Mucosa of stomach (tissue), 1 donor: ENCODE measurements around the gene LRP3.

ENCODE experiments used
- H3K27me3 ChIP-seq: one replicate; pipeline ENCODE4 v1.7.0; 2013; ENCODE audit warnings: mild to moderate bottlenecking, low read length; ENCODE audit not compliant: control insufficient read depth, insufficient read depth
- H3K36me3 ChIP-seq: one replicate; pipeline ENCODE4 v1.7.0; 2013; ENCODE audit warnings: low read length; ENCODE audit not compliant: control insufficient read depth, insufficient read depth
- H3K4me1 ChIP-seq: one replicate; pipeline ENCODE4 v1.7.0; 2013; ENCODE audit warnings: mild to moderate bottlenecking, low read length; ENCODE audit not compliant: control insufficient read depth, insufficient read depth
- H3K4me3 ChIP-seq: one replicate; pipeline ENCODE4 v1.7.0; 2013; ENCODE audit warnings: low read length
- H3K9ac ChIP-seq: one replicate; pipeline ENCODE4 v1.7.0; 2013; ENCODE audit warnings: mild to moderate bottlenecking, low read length, moderate library complexity
- H3K9me3 ChIP-seq: one replicate; pipeline ENCODE4 v1.7.0; 2013; ENCODE audit warnings: mild to moderate bottlenecking, low read length, moderate library complexity; ENCODE audit not compliant: control insufficient read depth
- donor health status: Pancreatic carcinoma.

LRP3 gene

GRCh38 chr19:33248553-33248953 lies 54.4 kb downstream of the LRP3 start:
- H3K9ac ChIP-seq: no peak overlapping the region
- no peaks in the 10 kb centered on the region for H3K9me3 ChIP-seq
- no peak overlapping the region for H3K4me3 ChIP-seq
- H3K27me3 ChIP-seq: no peaks in the 10 kb centered on the region
- H3K4me1 ChIP-seq: no peaks in the 10 kb centered on the region
- no peaks in the 10 kb centered on the region for H3K36me3 ChIP-seq

- Histone ChIP-seq H3K4me3 (no peak overlapping the region), H3K9ac (no peak overlapping the region), H3K9me3 (no peaks in the 10 kb centered on the region), H3K4me1 (no peaks in the 10 kb centered on the region), H3K27me3 (no peaks in the 10 kb centered on the region), H3K36me3 (no peaks in the 10 kb centered on the region)
These were observed 55.0 kb downstream of the LRP3 start for GRCh38 chr19:33248954-33249613.

- H3K4me1 ChIP-seq: no peaks in the 10 kb centered on the region
- no peak overlapping the region for H3K9ac ChIP-seq
- H3K27me3 ChIP-seq: no peaks in the 10 kb centered on the region
- H3K36me3 ChIP-seq: no peaks in the 10 kb centered on the region
- no peak overlapping the region for H3K4me3 ChIP-seq
- no peaks in the 10 kb centered on the region for H3K9me3 ChIP-seq
These were observed 55.7 kb downstream of the LRP3 start for GRCh38 chr19:33249740-33250366.

- H3K4me3 ChIP-seq: no peak overlapping the region
- H3K9me3 ChIP-seq: no peaks in the 10 kb centered on the region
- H3K27me3 ChIP-seq: no peaks in the 10 kb centered on the region
- H3K9ac ChIP-seq: no peak overlapping the region
- no peaks in the 10 kb centered on the region for H3K36me3 ChIP-seq
- no peaks in the 10 kb centered on the region for H3K4me1 ChIP-seq
These were observed 56.4 kb downstream of the LRP3 start for GRCh38 chr19:33250500-33250899.

- Histone ChIP-seq H3K27me3 (no peaks in the 10 kb centered on the region), H3K4me1 (no peaks in the 10 kb centered on the region), H3K9ac (no peak overlapping the region), H3K9me3 (no peaks in the 10 kb centered on the region), H3K4me3 (no peak overlapping the region), H3K36me3 (no peaks in the 10 kb centered on the region)
These were observed 56.9 kb downstream of the LRP3 start for GRCh38 chr19:33251076-33251475.

GRCh38 chr19:33251526-33252090 lies 57.5 kb downstream of the LRP3 start:
- H3K36me3 ChIP-seq: no peaks in the 10 kb centered on the region
- no peak overlapping the region for H3K9ac ChIP-seq
- H3K4me1 ChIP-seq: no peaks in the 10 kb centered on the region
- H3K4me3 ChIP-seq: no peak overlapping the region
- no peaks in the 10 kb centered on the region for H3K9me3 ChIP-seq
- H3K27me3 ChIP-seq: no peaks in the 10 kb centered on the region

GRCh38 chr19:33252418-33252962 lies 58.4 kb downstream of the LRP3 start:
- no peaks in the 10 kb centered on the region for H3K36me3 ChIP-seq
- H3K4me1 ChIP-seq: no peaks in the 10 kb centered on the region

GRCh38 chr19:33252971-33253370 lies 58.8 kb downstream of the LRP3 start:
- Histone ChIP-seq H3K27me3 (no peaks in the 10 kb centered on the region), H3K4me1 (no peaks in the 10 kb centered on the region), H3K36me3 (no peaks in the 10 kb centered on the region), H3K4me3 (no peak overlapping the region), H3K9ac (no peak overlapping the region), H3K9me3 (no peaks in the 10 kb centered on the region)

More at GRCh38 chr19:33252418-33252962, 58.4 kb downstream of the LRP3 start:
- Histone ChIP-seq H3K9me3 (no peaks in the 10 kb centered on the region), H3K27me3 (no peaks in the 10 kb centered on the region), H3K4me3 (no peak overlapping the region), H3K9ac (no peak overlapping the region)

- H3K36me3 ChIP-seq: no peaks in the 10 kb centered on the region
- H3K4me3 ChIP-seq: no peak overlapping the region
- no peaks in the 10 kb centered on the region for H3K9me3 ChIP-seq
- no peaks in the 10 kb centered on the region for H3K4me1 ChIP-seq
- no peak overlapping the region for H3K9ac ChIP-seq
- H3K27me3 ChIP-seq: no peaks in the 10 kb centered on the region
These were observed 60.2 kb downstream of the LRP3 start for GRCh38 chr19:33254245-33254824.

GRCh38 chr19:33255781-33256180 lies 61.7 kb downstream of the LRP3 start:
- H3K36me3 ChIP-seq: no peaks in the 10 kb centered on the region
- H3K4me1 ChIP-seq: no peaks in the 10 kb centered on the region
- H3K9me3 ChIP-seq: no peaks in the 10 kb centered on the region
- H3K4me3 ChIP-seq: no peak overlapping the region
- no peak overlapping the region for H3K9ac ChIP-seq
- no peaks in the 10 kb centered on the region for H3K27me3 ChIP-seq

GRCh38 chr19:33256261-33256660 lies 62.1 kb downstream of the LRP3 start:
- H3K9ac ChIP-seq: no peak overlapping the region
- H3K4me1 ChIP-seq: no peaks in the 10 kb centered on the region
- H3K9me3 ChIP-seq: no peaks in the 10 kb centered on the region
- no peak overlapping the region for H3K4me3 ChIP-seq
- no peaks in the 10 kb centered on the region for H3K36me3 ChIP-seq
- H3K27me3 ChIP-seq: no peaks in the 10 kb centered on the region

- Histone ChIP-seq H3K9ac (no peak overlapping the region), H3K4me3 (no peak overlapping the region), H3K27me3 (no peaks in the 10 kb centered on the region), H3K4me1 (no peaks in the 10 kb centered on the region), H3K9me3 (no peaks in the 10 kb centered on the region), H3K36me3 (no peaks in the 10 kb centered on the region)
These were observed 63.7 kb downstream of the LRP3 start for GRCh38 chr19:33257828-33258227.
